GM23338 (cell line): ENCODE measurements around the gene PPP4C. TPM values are rescaled to one million over a fixed set of nuclear protein-coding genes. Genes with fewer than 3 reads are reported as not detected.
A peak's percentile ranks its signal among the peaks of the same experiment; 100 is the strongest.

Experiments used
- ATAC-seq: fragments of 200-7000 bp; cut with Tn5 transposase; 3 replicates; pipeline ENCODE4 v1.9.1; 2020
- DNase-seq: peaks from one replicate; pipeline ENCODE4 v3.0.0-alpha.2; 2015; ENCODE audit warnings: low spot score
- H2AFZ ChIP-seq: fragments of 200-600 bp; sonication (generic); 2 replicates; pipeline ENCODE4 v1.8.0; 2016; ENCODE audit warnings: antibody characterized with exemption, mild to moderate bottlenecking, moderate library complexity
- H3F3A ChIP-seq: fragments of 200-600 bp; sonication (generic); replicated peaks from 2 replicates; pipeline ENCODE4 v1.8.0; 2017; ENCODE audit warnings: antibody characterized with exemption, mixed run types, low read depth
- H3K27ac ChIP-seq: fragments of 200-600 bp; sonication (generic); 2 replicates; pipeline ENCODE4 v1.6.1; 2016; ENCODE audit warnings: low read depth
- H3K27me3 ChIP-seq: fragments of 200-600 bp; sonication (generic); 2 replicates; pipeline ENCODE4 v1.8.0; 2016; ENCODE audit warnings: mild to moderate bottlenecking, mixed run types, moderate library complexity; ENCODE audit not compliant: insufficient read depth
- H3K36me3 ChIP-seq: fragments of 200-600 bp; sonication (generic); 2 replicates; pipeline ENCODE4 v1.8.0; 2016; ENCODE audit warnings: mild to moderate bottlenecking; ENCODE audit not compliant: insufficient read depth
- H3K4me1 ChIP-seq: fragments of 200-600 bp; sonication (generic); 2 replicates; pipeline ENCODE4 v1.8.0; 2016; ENCODE audit warnings: mild to moderate bottlenecking, moderate library complexity; ENCODE audit not compliant: insufficient read depth
- H3K4me2 ChIP-seq: fragments of 200-600 bp; sonication (generic); 2 replicates; pipeline ENCODE4 v1.7.1; 2017; ENCODE audit warnings: mixed run types
- H3K4me3 ChIP-seq: fragments of 200-600 bp; sonication (generic); 2 replicates; pipeline ENCODE4 v1.6.1; 2016; ENCODE audit warnings: mixed run types
- H3K79me2 ChIP-seq: fragments of 200-600 bp; sonication (generic); replicated peaks from 2 replicates; pipeline ENCODE4 v1.8.0; 2017; ENCODE audit warnings: mild to moderate bottlenecking; ENCODE audit not compliant: insufficient read depth
- H3K9me2 ChIP-seq: fragments of 200-600 bp; sonication (generic); 2 replicates; pipeline ENCODE4 v1.8.0; 2017; ENCODE audit not compliant: insufficient read depth
- H4K20me1 ChIP-seq: fragments of 200-600 bp; sonication (generic); replicated peaks from 2 replicates; pipeline ENCODE4 v1.8.0; 2017; ENCODE audit warnings: mild to moderate bottlenecking; ENCODE audit not compliant: insufficient read depth
- H3K27ac Mint-ChIP-seq: 2 replicates; pipeline ENCODE4 v1.8.0; 2020; ENCODE audit warnings: inconsistent platforms, mild to moderate bottlenecking, moderate library complexity, mixed read lengths
- H3K27me3 Mint-ChIP-seq: 3 replicates; pipeline ENCODE4 v1.8.0; 2022; ENCODE audit warnings: low read depth, mild to moderate bottlenecking, moderate library complexity, mixed read lengths, inconsistent platforms; ENCODE audit not compliant: insufficient read depth, poor library complexity
- H3K36me3 Mint-ChIP-seq: 3 replicates; pipeline ENCODE4 v1.8.0; 2021; ENCODE audit warnings: low read depth, mild to moderate bottlenecking, inconsistent platforms, moderate library complexity, mixed read lengths
- H3K4me1 Mint-ChIP-seq: 3 replicates; pipeline ENCODE4 v1.8.0; 2020; ENCODE audit warnings: mild to moderate bottlenecking, inconsistent platforms, mixed read lengths
- H3K4me3 Mint-ChIP-seq: 3 replicates; pipeline ENCODE4 v1.8.0; 2021; ENCODE audit warnings: moderate library complexity, mild to moderate bottlenecking, inconsistent platforms, mixed read lengths
- H3K9me3 Mint-ChIP-seq: 3 replicates; pipeline ENCODE4 v1.8.0; 2020; ENCODE audit warnings: moderate library complexity, mild to moderate bottlenecking, inconsistent platforms, mixed read lengths
- CREB1 ChIP-seq: fragments of 250-450 bp; sonication (Bioruptor Pico); IDR thresholded peaks from 2 replicates; pipeline ENCODE4 v1.5.0; 2020; ENCODE audit warnings: low read depth, mild to moderate bottlenecking, moderate library complexity
- CTCF ChIP-seq, 2 experiments: fragments of 200-600 bp in 1 of 2; sonication (generic) in 1 of 2; conservative IDR thresholded peaks; 2 replicates each; pipeline versions ENCODE4 v1.5.1 to v1.6.1; 2016 to 2017; ENCODE audit warnings: antibody characterized with exemption in 2 of 2, low read depth in 2 of 2, mild to moderate bottlenecking in 2 of 2, moderate library complexity in 1 of 2
- EZH2 ChIP-seq: fragments of 200-600 bp; sonication (generic); IDR thresholded peaks from one replicate; pipeline ENCODE4 v1.8.0; 2017; ENCODE audit warnings: antibody characterized with exemption, mild to moderate bottlenecking, low read depth; ENCODE audit not compliant: unreplicated experiment
- EZH2phosphoT487 ChIP-seq: fragments of 200-600 bp; sonication (generic); IDR thresholded peaks from one replicate; pipeline ENCODE4 v1.8.1; 2018; ENCODE audit warnings: antibody characterized with exemption; ENCODE audit not compliant: unreplicated experiment
- JUNB ChIP-seq: IDR thresholded peaks from one replicate; pipeline ENCODE4 v1.6.1; 2016; ENCODE audit warnings: antibody characterized with exemption; ENCODE audit not compliant: unreplicated experiment
- STAT1 ChIP-seq: IDR thresholded peaks from one replicate; pipeline ENCODE4 v1.6.1; 2016; ENCODE audit warnings: antibody characterized with exemption; ENCODE audit not compliant: unreplicated experiment
- polyA plus RNA-seq: library from polyadenylated mRNA; unstranded; fragments of >200 nt; fragmentation: Nextera tagmentation; extraction: Ambion mirVana; gene quantifications from 2 replicates; pipeline ENCODE4 v1.2.1, GENCODE V29; 2016
- total RNA-seq: library from RNA; depleted of rRNA; stranded (reverse); fragments of >200 nt; shearing (Covaris generic); gene quantifications from 2 replicates; pipeline ENCODE4 v1.2.3, GENCODE V29; 2014

Gene PPP4C
- total and polyA plus RNA-seq, 2 experiments from 2014 or later, result 120 to 170 TPM

GRCh38 chr16:30060836-30061554 is 14.8 kb upstream of the PPP4C start:
- Mint-ChIP-seq H3K9me3 (no peaks in the 10 kb centered on the region; the same call in 2 of the 3 replicates), H3K4me3 (no peak overlapping the region; the same call in 2 of the 3 replicates), H3K27me3 (peaks cover 14% of the 10 kb centered on the region), H3K4me1 (peaks cover 13% of the 10 kb centered on the region; the same call in 2 of the 3 replicates), H3K36me3 (peaks cover under 1% of the 10 kb centered on the region; the same call in 2 of the 3 replicates), H3K27ac (no peak overlapping the region)
- DNase-seq, result no peak
- Histone ChIP-seq H3K27ac (no peak overlapping the region), H3K27me3 (no peaks in the 10 kb centered on the region), H3K4me3 (no peak overlapping the region), H2AFZ (no peak overlapping the region), H3K36me3 (no peaks in the 10 kb centered on the region), H3K9me2 (no peaks in the 10 kb centered on the region), H3K4me1 (peaks cover 7% of the 10 kb centered on the region; the same call in 1 of the 2 replicates), H3K4me2 (no peak overlapping the region), H3F3A (peaks cover 15% of the 10 kb centered on the region), H3K79me2 (peaks cover 4% of the 10 kb centered on the region), H4K20me1 (0 out of 2 replicates have a peak, but pooled peaks cover under 1% of the 10 kb centered on the region)
- no peak for ATAC-seq
- TF ChIP-seq JUNB (no peak), EZH2phosphoT487 (no peak)

- H3K4me3 ChIP-seq, result peak overlapping the region; percentile 97
Measured at GRCh38 chr16:30063278-30063892, 12.4 kb upstream of the PPP4C start.

DNA sequence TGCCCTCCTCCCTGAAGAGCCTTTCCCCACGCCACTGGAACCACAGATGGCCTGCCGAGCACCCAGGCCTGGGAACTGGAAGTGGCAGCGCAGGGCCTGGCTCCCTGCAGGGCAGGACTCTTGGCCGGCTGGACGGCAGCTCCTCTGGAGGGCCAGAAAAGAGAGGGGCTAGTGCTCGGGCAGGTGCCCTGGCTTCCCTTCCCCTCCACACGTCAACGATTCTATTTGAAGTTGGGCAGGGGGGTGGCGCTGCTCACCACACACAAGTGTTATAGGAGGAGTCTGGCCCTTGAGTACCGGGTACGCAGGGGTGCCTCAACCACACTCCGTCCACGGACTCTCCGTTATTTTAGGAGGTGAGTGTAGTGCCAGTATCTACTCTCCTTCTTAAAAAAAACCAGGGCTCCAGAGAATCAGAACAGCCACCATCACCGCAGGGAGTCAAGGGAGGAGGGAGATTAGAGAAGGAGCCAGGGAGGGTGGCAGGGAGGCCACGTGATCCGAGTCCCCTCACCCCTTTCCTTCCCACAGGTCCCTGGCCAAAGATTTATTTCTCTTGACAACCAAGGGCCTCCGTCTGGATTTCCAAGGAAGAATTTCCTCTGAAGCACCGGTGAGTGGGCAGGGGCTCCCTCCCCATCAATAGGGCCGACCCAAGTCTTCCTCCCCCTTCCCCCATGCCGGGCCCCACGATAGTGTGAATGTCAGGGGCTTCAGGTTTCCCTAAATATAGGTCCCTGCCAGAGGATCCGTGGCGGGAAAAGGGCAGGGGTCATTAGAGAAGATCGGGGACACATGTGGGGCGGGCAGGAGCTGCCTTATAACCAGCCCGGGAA is 11.7 kb upstream of the PPP4C start:
- H3K9me2 ChIP-seq, result no peaks in the 10 kb centered on the region
- H3K79me2 ChIP-seq, result peaks cover 33% of the 10 kb centered on the region
- H3K4me2 ChIP-seq, result peak overlapping the region; percentile 99
- peaks cover 8% of the 10 kb centered on the region for H3K36me3 ChIP-seq
- Mint-ChIP-seq H3K4me1 (peaks cover 25% of the 10 kb centered on the region), H3K4me3 (peak overlapping the region; percentile 96), H3K27ac (peak overlapping the region; percentile 96), H3K36me3 (peaks cover 30% of the 10 kb centered on the region), H3K27me3 (peaks cover 27% of the 10 kb centered on the region), H3K9me3 (no peaks in the 10 kb centered on the region; the same call in 2 of the 3 replicates)
- peak; percentile 19 for ATAC-seq
- H3K27me3 ChIP-seq, result no peaks in the 10 kb centered on the region
- H2AFZ ChIP-seq, result peak overlapping the region; percentile 84
- DNase-seq, result peak; percentile 74
- peaks cover 22% of the 10 kb centered on the region; the same call in 1 of the 2 replicates for H4K20me1 ChIP-seq
- TF ChIP-seq EZH2 (no peak), CTCF (conservative IDR thresholded peaks at IDR 0.05; ENCODE audit: low read depth in 2 of 2) (peak in 1 of 2 experiments; percentile 52; a peak in 2 of 4 replicates)
- peaks cover 36% of the 10 kb centered on the region for H3F3A ChIP-seq
- peaks cover 11% of the 10 kb centered on the region for H3K4me1 ChIP-seq
- H3K27ac ChIP-seq, result peak overlapping the region; percentile 96
- H3K4me3 ChIP-seq, result peak overlapping the region; percentile 97

More at GRCh38 chr16:30063278-30063892, 12.4 kb upstream of the PPP4C start:
- H3K36me3 Mint-ChIP-seq, result peaks cover 23% of the 10 kb centered on the region
- H3K4me3 Mint-ChIP-seq, result peak overlapping the region; percentile 96
- DNase-seq (no peak), ATAC-seq (no peak)
- no peak overlapping the region for H3K27ac Mint-ChIP-seq
- Histone ChIP-seq H3K27me3 (no peaks in the 10 kb centered on the region), H3K9me2 (no peaks in the 10 kb centered on the region), H4K20me1 (peaks cover 19% of the 10 kb centered on the region; the same call in 1 of the 2 replicates), H2AFZ (peak overlapping the region; percentile 84), H3K4me1 (peaks cover 11% of the 10 kb centered on the region), H3K79me2 (peaks cover 27% of the 10 kb centered on the region), H3K36me3 (peaks cover 8% of the 10 kb centered on the region), H3F3A (peaks cover 30% of the 10 kb centered on the region), H3K4me2 (peak overlapping the region; percentile 99), H3K27ac (0 out of 2 replicates have a peak overlapping the region, but pooled peaks have one; percentile 96)
- H3K9me3 Mint-ChIP-seq, result no peaks in the 10 kb centered on the region; the same call in 2 of the 3 replicates
- no peak for TF ChIP-seq STAT1
- no peak for TF ChIP-seq CREB1 (CRISPR knock-in tag)
- no peak for TF ChIP-seq EZH2
- peaks cover 24% of the 10 kb centered on the region for H3K27me3 Mint-ChIP-seq
- peaks cover 23% of the 10 kb centered on the region for H3K4me1 Mint-ChIP-seq
